IgD-negative memory B cell (primary cell): ENCODE results near the gene CASK. TPM values are rescaled to one million over a fixed set of nuclear protein-coding genes. Genes with fewer than 3 reads are reported as not detected.

Source experiments
- H3K27ac Mint-ChIP-seq, 3 donors: one replicate each; pipeline ENCODE4 v1.8.0; 2020 to 2022; ENCODE audit warnings: mild to moderate bottlenecking in 3 of 3, mixed read lengths in 3 of 3, moderate library complexity in 1 of 3
- H3K27me3 Mint-ChIP-seq: one replicate; pipeline ENCODE4 v1.8.0; 2021; ENCODE audit warnings: mixed read lengths
- H3K36me3 Mint-ChIP-seq: one replicate; pipeline ENCODE4 v1.8.0; 2020; ENCODE audit warnings: mild to moderate bottlenecking, mixed read lengths
- H3K4me1 Mint-ChIP-seq, 3 donors: one replicate each; pipeline ENCODE4 v1.8.0; 2020 to 2022; ENCODE audit warnings: mixed read lengths in 3 of 3, mild to moderate bottlenecking in 1 of 3
- H3K4me3 Mint-ChIP-seq, 4 donors: one replicate each; pipeline ENCODE4 v1.8.0; 2020 to 2022; ENCODE audit warnings: mild to moderate bottlenecking in 4 of 4, mixed read lengths in 4 of 4, moderate library complexity in 3 of 4
- H3K9me3 Mint-ChIP-seq, 3 donors: one replicate each; pipeline ENCODE4 v1.8.0; 2020 to 2021; ENCODE audit warnings: mixed read lengths in 3 of 3, mild to moderate bottlenecking in 1 of 3
- polyA plus RNA-seq: library from polyadenylated mRNA; unstranded; fragments of 300-500 nt; fragmentation: Illumina TruSeq; gene quantifications from one replicate; pipeline ENCODE4 v1.2.3, GENCODE V29; 2021

Gene CASK
- polyA plus RNA-seq, 1 donor from 2014 or later = 4.3 TPM

GRCh38 chrX:41471786-41472185, 451.6 kb downstream of the CASK start:
- no peak overlapping the region for H3K27ac Mint-ChIP-seq

GRCh38 chrX:41470706-41471105, 452.6 kb downstream of the CASK start:
- Mint-ChIP-seq H3K4me1 (no peaks in the 10 kb centered on the region), H3K27ac (no peak overlapping the region), H3K4me3 (no peak overlapping the region)

More at GRCh38 chrX:41471786-41472185, 451.6 kb downstream of the CASK start:
- Mint-ChIP-seq H3K4me3 (no peak overlapping the region), H3K27me3 (no peaks in the 10 kb centered on the region), H3K36me3 (no peaks in the 10 kb centered on the region), H3K4me1 (no peaks in the 10 kb centered on the region), H3K9me3 (no peaks in the 10 kb centered on the region)

GRCh38 chrX:41468647-41469323, 454.6 kb downstream of the CASK start:
- Mint-ChIP-seq H3K27me3 (no peaks in the 10 kb centered on the region), H3K27ac (no peak overlapping the region), H3K9me3 (no peaks in the 10 kb centered on the region), H3K36me3 (no peaks in the 10 kb centered on the region), H3K4me3 (no peak overlapping the region), H3K4me1 (no peaks in the 10 kb centered on the region)

More at GRCh38 chrX:41470706-41471105, 452.6 kb downstream of the CASK start:
- no peaks in the 10 kb centered on the region for H3K27me3 Mint-ChIP-seq
- no peaks in the 10 kb centered on the region for H3K9me3 Mint-ChIP-seq
- no peaks in the 10 kb centered on the region for H3K36me3 Mint-ChIP-seq

Other genes with a start within 250 kb of the CASK start
- 1.1 TPM for gene GPR34, start 234.6 kb downstream of the CASK start, polyA plus RNA-seq
- 0.34 TPM for gene GPR82, start 199.4 kb downstream of the CASK start, polyA plus RNA-seq